Upper lobe of left lung (tissue), 6 donors: ENCODE data around the gene NLRP4. TPM values are rescaled to one million over a fixed set of nuclear protein-coding genes. Genes with fewer than 3 reads are reported as not detected.
A peak's percentile ranks its signal among the peaks of the same experiment; 100 is the strongest.

Source experiments
- ATAC-seq, 2 donors: fragments of 200-7000 bp; cut with Tn5 transposase; one replicate each; pipeline ENCODE4 v1.9.1; 2022; ENCODE audit warnings: mild to moderate bottlenecking in 2 of 2, moderate library complexity in 2 of 2; ENCODE audit not compliant: low FRiP score in 2 of 2
- DNase-seq, 2 donors: peaks; one replicate each; pipeline ENCODE4 v3.0.0-alpha.2; 2019 to 2020
- H3K27ac ChIP-seq, 4 donors: fragments of 200-600 bp; sonication (generic); one replicate each; pipeline ENCODE4 v1.5.1; 2016 to 2019
- H3K27me3 ChIP-seq, 4 donors: fragments of 200-600 bp; sonication (generic); one replicate each; pipeline ENCODE4 v1.5.1; 2017 to 2019
- H3K36me3 ChIP-seq, 4 donors: fragments of 200-600 bp; sonication (generic); one replicate each; pipeline ENCODE4 v1.5.1; 2016 to 2019
- H3K4me1 ChIP-seq, 4 donors: fragments of 200-600 bp; sonication (generic); one replicate each; pipeline ENCODE4 v1.5.1; 2018 to 2019
- H3K4me3 ChIP-seq, 4 donors: fragments of 200-600 bp; sonication (generic); one replicate each; pipeline ENCODE4 v1.5.1; 2017 to 2019; ENCODE audit warnings: mild to moderate bottlenecking in 2 of 4, moderate library complexity in 1 of 4
- H3K9me3 ChIP-seq, 4 donors: fragments of 200-600 bp; sonication (generic); one replicate each; pipeline ENCODE4 v1.5.1; 2018 to 2019
- CTCF ChIP-seq, 6 experiments: fragments of 450-650 bp in 4 of 6; fragments of 200-600 bp in 2 of 6; sonication (generic) in 2 of 6; IDR thresholded peaks; one replicate each; pipeline ENCODE4 v1.5.1; 2016 to 2019; ENCODE audit warnings: antibody characterized with exemption in 6 of 6
- EP300 ChIP-seq, 4 donors: sonication (generic); formaldehyde crosslinking; IDR thresholded peaks; one replicate each; pipeline ENCODE4 v1.5.1; 2017; ENCODE audit warnings: antibody characterized with exemption in 4 of 4, control low read depth in 2 of 4
- POLR2A ChIP-seq, 4 donors: fragments of 450-650 bp; IDR thresholded peaks; one replicate each; pipeline ENCODE4 v1.5.1; 2016 to 2017; ENCODE audit warnings: antibody characterized with exemption in 4 of 4, mild to moderate bottlenecking in 2 of 4
- POLR2AphosphoS5 ChIP-seq, 2 donors: sonication (generic); formaldehyde crosslinking; IDR thresholded peaks; one replicate each; pipeline ENCODE4 v1.5.1; 2017; ENCODE audit warnings: antibody characterized with exemption in 2 of 2
- WGBS, 2 donors: methylation state at CpG; one replicate each; pipeline ENCODE4 v1.1.5; 2017 to 2018; 5-methylcytosine and 5-hydroxymethylcytosine counted together
- total RNA-seq, 6 donors: library from RNA; depleted of rRNA in 4 of 6; stranded (reverse); fragments of >200 nt in 4 of 6; gene quantifications; one replicate each; pipeline versions ENCODE4 v1.1.0 to v1.2.1, GENCODE V29; 2016 to 2021
- donor health status: DM: no; HTN: no; CAD: no; lungs with moderate emphysema.
- donor health status: DM: no; HTN: yes; CAD: no; lungs with severe emphysema.

Gene NLRP4
- not detected for total RNA-seq

GRCh38 chr19:55836340-55836739, at the start of gene NLRP4:
Gene NLRP4, plus strand, starts transcription at chr19:55836540. Its CDS starts 15,541 bp downstream, at chr19:55852081.
- no peaks in the 10 kb centered on the region for H3K4me1 ChIP-seq
- DNase-seq = no peak
- no peaks in the 10 kb centered on the region for H3K27me3 ChIP-seq
- TF ChIP-seq CTCF (IDR thresholded peaks at IDR 0.05) = no peak
- TF ChIP-seq EP300 (IDR thresholded peaks at IDR 0.05) = no peak
- TF ChIP-seq POLR2AphosphoS5 (IDR thresholded peaks at IDR 0.05) = no peak
- no peak for TF ChIP-seq POLR2A (IDR thresholded peaks at IDR 0.05)
- no peak within 1 kb of the TSS for H3K27ac ChIP-seq
- no peaks in the 10 kb centered on the region for H3K36me3 ChIP-seq
- H3K4me3 ChIP-seq = no peak within 1 kb of the TSS
- H3K9me3 ChIP-seq = no peaks in the 10 kb centered on the region
- WGBS, 2 donors = 89 to 90% methylated on average over 16 of the region's 16 CpGs
- ATAC-seq = no peak

GRCh38 chr19:55795021-55795420, 41.3 kb upstream of the NLRP4 start:
- ATAC-seq = no peak
- no peak overlapping the region for H3K4me3 ChIP-seq
- no peaks in the 10 kb centered on the region for H3K36me3 ChIP-seq
- 91 to 92% methylated on average over 11 of the region's 11 CpGs for WGBS, 2 donors
- DNase-seq = no peak
- TF ChIP-seq CTCF (IDR thresholded peaks at IDR 0.05) (no peak), POLR2AphosphoS5 (IDR thresholded peaks at IDR 0.05) (no peak), POLR2A (IDR thresholded peaks at IDR 0.05) (no peak), EP300 (IDR thresholded peaks at IDR 0.05) (no peak)
- H3K27me3 ChIP-seq = no peaks in the 10 kb centered on the region
- H3K9me3 ChIP-seq = no peaks in the 10 kb centered on the region
- no peak overlapping the region for H3K27ac ChIP-seq
- H3K4me1 ChIP-seq = no peaks in the 10 kb centered on the region

GRCh38 chr19:55801416-55801815, 34.9 kb upstream of the NLRP4 start:
- Histone ChIP-seq H3K27ac (no peak overlapping the region), H3K4me1 (no peaks in the 10 kb centered on the region), H3K4me3 (no peak overlapping the region), H3K27me3 (no peaks in the 10 kb centered on the region), H3K9me3 (no peaks in the 10 kb centered on the region), H3K36me3 (no peaks in the 10 kb centered on the region)
- ATAC-seq (no peak), DNase-seq (no peak)
- no peak for TF ChIP-seq POLR2A (IDR thresholded peaks at IDR 0.05)
- 70 to 72% methylated on average over 7 of the region's 7 CpGs for WGBS, 2 donors

- 86 to 93% methylated on average over 2 of the region's 2 CpGs for WGBS, 2 donors
- ATAC-seq = no peak
- Histone ChIP-seq H3K4me3 (no peak overlapping the region), H3K27me3 (no peaks in the 10 kb centered on the region), H3K4me1 (no peaks in the 10 kb centered on the region), H3K27ac (no peak overlapping the region), H3K36me3 (no peaks in the 10 kb centered on the region), H3K9me3 (no peaks in the 10 kb centered on the region)
- no peak for DNase-seq
- TF ChIP-seq EP300 (IDR thresholded peaks at IDR 0.05) (no peak), POLR2AphosphoS5 (IDR thresholded peaks at IDR 0.05) (no peak), POLR2A (IDR thresholded peaks at IDR 0.05) (no peak), CTCF (IDR thresholded peaks at IDR 0.05) (no peak)
These were observed 34.1 kb upstream of the NLRP4 start for GRCh38 chr19:55802281-55802680.

- ATAC-seq = peak in 1 of 2 donors; percentile 28
- H3K4me3 ChIP-seq = no peak overlapping the region
- H3K27me3 ChIP-seq = no peaks in the 10 kb centered on the region
- TF ChIP-seq CTCF (IDR thresholded peaks at IDR 0.05) = peak in 2 of 6 experiments; percentile 15 to 27
- no peak for TF ChIP-seq EP300 (IDR thresholded peaks at IDR 0.05)
- no peak for TF ChIP-seq POLR2A (IDR thresholded peaks at IDR 0.05)
- no peaks in the 10 kb centered on the region for H3K36me3 ChIP-seq
- DNase-seq = peak in 1 of 2 donors; percentile 36
- no peaks in the 10 kb centered on the region for H3K9me3 ChIP-seq
- H3K27ac ChIP-seq = no peak overlapping the region
- 30 to 46% methylated on average over 10 to 20 of the region's 20 CpGs for WGBS, 2 donors
- H3K4me1 ChIP-seq = no peaks in the 10 kb centered on the region
These were observed 26.8 kb upstream of the NLRP4 start for GRCh38 chr19:55809381-55810058.
